MM.1S (cell line): ENCODE measurements around the gene PLXNB1.

ENCODE experiments used
- DNase-seq: peaks from one replicate; pipeline ENCODE4 v3.0.0-alpha.2; 2015
- H2AFZ ChIP-seq: fragments of 300-600 bp; sonication (generic); 2 replicates; pipeline ENCODE4 v1.6.0; 2016; ENCODE audit warnings: antibody characterized with exemption, low read length
- H3F3A ChIP-seq: fragments of 300-600 bp; sonication (generic); 2 replicates; pipeline ENCODE4 v1.6.1; 2016; ENCODE audit warnings: mild to moderate bottlenecking, antibody characterized with exemption, low read length, moderate library complexity, mixed read lengths; ENCODE audit not compliant: insufficient read depth
- H3K27ac ChIP-seq: fragments of 300-600 bp; sonication (generic); 2 replicates; pipeline ENCODE4 v1.5.1; 2016; ENCODE audit warnings: mild to moderate bottlenecking, low read length
- H3K27me3 ChIP-seq: fragments of 300-600 bp; sonication (generic); replicated peaks from 2 replicates; pipeline ENCODE4 v1.6.0; 2016; ENCODE audit warnings: low read length; ENCODE audit not compliant: insufficient read depth
- H3K36me3 ChIP-seq: fragments of 300-600 bp; sonication (generic); replicated peaks from 2 replicates; pipeline ENCODE4 v1.6.1; 2016; ENCODE audit warnings: mild to moderate bottlenecking, low read length, mixed read lengths; ENCODE audit not compliant: insufficient read depth
- H3K4me1 ChIP-seq: fragments of 300-600 bp; sonication (generic); 2 replicates; pipeline ENCODE4 v1.6.1; 2016; ENCODE audit warnings: low read length, mixed read lengths
- H3K4me2 ChIP-seq: fragments of 300-600 bp; sonication (generic); 2 replicates; pipeline ENCODE4 v1.6.0; 2016; ENCODE audit warnings: low read depth, low read length
- H3K4me3 ChIP-seq: fragments of 300-600 bp; sonication (generic); 2 replicates; pipeline ENCODE4 v1.5.1; 2016; ENCODE audit warnings: low read length, mixed read lengths
- H3K79me2 ChIP-seq: fragments of 300-600 bp; sonication (generic); 2 replicates; pipeline ENCODE4 v1.6.1; 2016; ENCODE audit warnings: mixed run types, low read length, mixed read lengths
- H3K9ac ChIP-seq: fragments of 300-600 bp; sonication (generic); 2 replicates; pipeline ENCODE4 v1.6.1; 2016; ENCODE audit warnings: low read length, mixed read lengths
- H3K9me2 ChIP-seq: fragments of 300-600 bp; sonication (generic); replicated peaks from 2 replicates; pipeline ENCODE4 v1.6.1; 2016; ENCODE audit warnings: mild to moderate bottlenecking, low read length, mixed read lengths; ENCODE audit not compliant: insufficient read depth
- H3K9me3 ChIP-seq: fragments of 300-600 bp; sonication (generic); replicated peaks from 2 replicates; pipeline ENCODE4 v1.6.1; 2016; ENCODE audit warnings: mild to moderate bottlenecking, low read length, mixed read lengths; ENCODE audit not compliant: insufficient read depth
- H4K20me1 ChIP-seq: fragments of 300-600 bp; sonication (generic); 2 replicates; pipeline ENCODE4 v1.6.1; 2016; ENCODE audit warnings: mild to moderate bottlenecking, low read length, moderate library complexity, mixed read lengths; ENCODE audit not compliant: insufficient read depth
- EZH2 ChIP-seq: fragments of 300-600 bp; sonication (generic); optimal IDR thresholded peaks from 2 replicates; pipeline ENCODE3; 2017; ENCODE audit warnings: low read depth, mild to moderate bottlenecking, antibody characterized with exemption, low read length, mixed read lengths
- EZH2phosphoT487 ChIP-seq: fragments of 300-600 bp; sonication (generic); IDR thresholded peaks from 2 replicates; pipeline ENCODE4 v1.6.1; 2018; ENCODE audit warnings: antibody characterized with exemption, low read length
- TF ChIP-seq, protein P1 (sequence below): fragments of 300-600 bp; sonication (generic); IDR thresholded peaks from 2 replicates; pipeline ENCODE4 v1.5.1; 2016; ENCODE audit warnings: antibody characterized with exemption, low read length, mixed read lengths

Gene PLXNB1

DNA sequence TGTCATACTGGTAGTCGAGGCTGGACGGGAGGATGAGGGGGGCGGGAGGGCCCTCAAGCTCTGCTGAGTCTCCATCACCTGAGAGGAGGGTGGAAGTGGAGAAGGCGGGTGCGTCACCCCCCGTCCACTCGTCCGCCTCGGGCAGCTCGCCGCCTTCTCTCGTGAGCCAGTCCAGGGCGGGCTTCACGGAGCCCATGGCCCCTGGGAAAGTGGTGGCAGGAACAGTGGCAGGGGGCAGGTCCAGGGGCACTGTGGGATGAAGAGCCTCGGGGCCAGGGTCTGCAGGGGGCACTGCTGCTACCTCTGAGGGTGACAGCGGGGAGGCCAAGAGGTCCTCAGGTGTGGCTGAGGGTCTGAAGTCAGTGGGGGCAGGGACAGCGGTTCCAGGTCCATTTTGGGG, 10.3 kb downstream of the PLXNB1 start:
- Histone ChIP-seq H3K4me3 (no peak overlapping the region), H3K36me3 (no peaks in the 10 kb centered on the region), H3K4me2 (no peak overlapping the region), H4K20me1 (no peaks in the 10 kb centered on the region), H2AFZ (no peak overlapping the region), H3K9me2 (no peaks in the 10 kb centered on the region), H3K27me3 (peaks cover 45% of the 10 kb centered on the region), H3F3A (no peaks in the 10 kb centered on the region), H3K27ac (no peak overlapping the region), H3K9ac (no peak overlapping the region), H3K4me1 (no peaks in the 10 kb centered on the region), H3K9me3 (no peaks in the 10 kb centered on the region), H3K79me2 (no peaks in the 10 kb centered on the region)
- TF ChIP-seq EZH2: no peak
- no peak for TF ChIP-seq EZH2phosphoT487
- TF ChIP-seq, protein P1, sequence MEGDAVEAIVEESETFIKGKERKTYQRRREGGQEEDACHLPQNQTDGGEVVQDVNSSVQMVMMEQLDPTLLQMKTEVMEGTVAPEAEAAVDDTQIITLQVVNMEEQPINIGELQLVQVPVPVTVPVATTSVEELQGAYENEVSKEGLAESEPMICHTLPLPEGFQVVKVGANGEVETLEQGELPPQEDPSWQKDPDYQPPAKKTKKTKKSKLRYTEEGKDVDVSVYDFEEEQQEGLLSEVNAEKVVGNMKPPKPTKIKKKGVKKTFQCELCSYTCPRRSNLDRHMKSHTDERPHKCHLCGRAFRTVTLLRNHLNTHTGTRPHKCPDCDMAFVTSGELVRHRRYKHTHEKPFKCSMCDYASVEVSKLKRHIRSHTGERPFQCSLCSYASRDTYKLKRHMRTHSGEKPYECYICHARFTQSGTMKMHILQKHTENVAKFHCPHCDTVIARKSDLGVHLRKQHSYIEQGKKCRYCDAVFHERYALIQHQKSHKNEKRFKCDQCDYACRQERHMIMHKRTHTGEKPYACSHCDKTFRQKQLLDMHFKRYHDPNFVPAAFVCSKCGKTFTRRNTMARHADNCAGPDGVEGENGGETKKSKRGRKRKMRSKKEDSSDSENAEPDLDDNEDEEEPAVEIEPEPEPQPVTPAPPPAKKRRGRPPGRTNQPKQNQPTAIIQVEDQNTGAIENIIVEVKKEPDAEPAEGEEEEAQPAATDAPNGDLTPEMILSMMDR: no peak
- no peak for DNase-seq

DNA sequence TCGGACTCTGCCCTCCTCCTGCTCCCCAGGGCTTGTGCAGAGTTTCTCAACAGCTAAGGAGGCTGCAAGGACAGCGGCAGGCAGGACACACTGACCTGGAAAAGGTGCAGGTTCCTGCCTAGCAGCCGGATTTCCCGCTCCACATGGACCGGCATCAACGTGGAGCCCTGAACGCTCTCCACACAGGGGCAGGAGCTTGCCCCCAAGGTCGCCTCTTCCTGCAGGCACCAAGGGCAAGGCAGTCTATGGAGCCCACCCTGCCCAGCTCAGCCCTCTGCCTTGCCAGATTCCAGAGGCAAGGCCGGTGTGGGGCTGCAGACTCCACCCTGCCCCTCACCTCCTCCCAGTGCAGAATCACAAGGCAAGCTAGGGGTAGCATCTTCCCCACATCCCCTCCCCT, 10.7 kb downstream of the PLXNB1 start:
- Histone ChIP-seq H3K4me2 (no peak overlapping the region), H3K27ac (no peak overlapping the region), H2AFZ (no peak overlapping the region), H3K36me3 (no peaks in the 10 kb centered on the region), H3F3A (no peaks in the 10 kb centered on the region), H3K27me3 (peaks cover 41% of the 10 kb centered on the region), H3K9ac (no peak overlapping the region), H3K4me1 (no peaks in the 10 kb centered on the region), H3K79me2 (no peaks in the 10 kb centered on the region), H3K9me3 (no peaks in the 10 kb centered on the region), H4K20me1 (no peaks in the 10 kb centered on the region), H3K4me3 (no peak overlapping the region), H3K9me2 (no peaks in the 10 kb centered on the region)
- TF ChIP-seq, protein P1: no peak
- TF ChIP-seq EZH2: no peak
- no peak for DNase-seq

DNA sequence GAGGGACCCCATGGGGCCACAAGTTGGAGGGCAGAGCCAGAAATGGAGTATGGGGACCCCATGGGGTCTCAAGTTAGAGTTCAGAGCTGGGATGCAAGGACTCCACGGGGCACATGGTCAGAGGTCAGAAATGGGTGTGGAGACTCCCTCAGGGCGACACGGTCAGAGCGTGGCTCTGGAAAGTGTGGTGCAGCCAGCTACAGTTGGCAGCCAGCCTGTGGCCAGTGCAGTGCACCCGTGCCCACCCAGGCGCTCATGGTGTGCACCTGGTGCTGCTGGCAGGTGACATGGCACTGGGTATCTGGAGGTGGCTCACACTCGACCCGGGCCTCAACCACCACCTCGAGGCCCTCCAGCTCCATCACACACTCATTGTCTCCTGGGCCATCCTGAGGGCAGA, 11.2 kb downstream of the PLXNB1 start:
- TF ChIP-seq EZH2: no peak
- H2AFZ ChIP-seq: no peak overlapping the region
- H3K4me1 ChIP-seq: no peaks in the 10 kb centered on the region

DNA sequence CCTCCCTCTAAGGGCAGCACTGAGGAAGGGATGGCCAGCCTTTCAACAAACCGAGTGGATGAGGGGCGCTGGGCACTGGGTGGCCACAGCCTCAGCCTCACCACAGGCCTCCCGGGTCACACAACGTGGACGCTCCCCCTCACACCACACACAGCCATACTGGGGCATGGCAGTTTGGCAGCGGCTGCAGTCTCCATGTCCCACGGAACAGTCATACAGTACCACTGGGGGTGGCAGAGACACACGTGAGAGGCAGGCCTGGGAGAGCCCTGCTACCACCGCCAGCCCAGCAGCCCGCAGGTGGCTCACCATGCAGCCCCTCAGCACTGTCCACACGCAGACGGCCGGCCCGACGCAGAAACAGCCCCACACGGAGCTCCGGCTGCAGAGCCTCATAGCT, 11.7 kb downstream of the PLXNB1 start:
- H3F3A ChIP-seq: no peaks in the 10 kb centered on the region
- no peaks in the 10 kb centered on the region for H3K36me3 ChIP-seq
- peaks cover 31% of the 10 kb centered on the region for H3K27me3 ChIP-seq
- no peaks in the 10 kb centered on the region for H3K9me3 ChIP-seq
- no peaks in the 10 kb centered on the region for H3K9me2 ChIP-seq
- no peaks in the 10 kb centered on the region for H4K20me1 ChIP-seq
- no peaks in the 10 kb centered on the region for H3K4me1 ChIP-seq
- no peak overlapping the region for H3K4me2 ChIP-seq
- no peak overlapping the region for H3K27ac ChIP-seq
- no peak for DNase-seq
- no peak overlapping the region for H3K4me3 ChIP-seq
- H2AFZ ChIP-seq: no peak overlapping the region
- TF ChIP-seq, protein P1: no peak
- no peak for TF ChIP-seq EZH2phosphoT487
- no peak for TF ChIP-seq EZH2
- no peak overlapping the region for H3K9ac ChIP-seq
- no peaks in the 10 kb centered on the region for H3K79me2 ChIP-seq

More for the DNA sequence above, 11.2 kb downstream of the PLXNB1 start:
- no peak overlapping the region for H3K27ac ChIP-seq
- no peak overlapping the region for H3K9ac ChIP-seq
- H3K36me3 ChIP-seq: no peaks in the 10 kb centered on the region
- DNase-seq: no peak
- H3F3A ChIP-seq: no peaks in the 10 kb centered on the region
- no peaks in the 10 kb centered on the region for H3K9me3 ChIP-seq
- H3K9me2 ChIP-seq: no peaks in the 10 kb centered on the region
- H3K79me2 ChIP-seq: no peaks in the 10 kb centered on the region
- H3K4me3 ChIP-seq: no peak overlapping the region
- peaks cover 36% of the 10 kb centered on the region for H3K27me3 ChIP-seq
- H4K20me1 ChIP-seq: no peaks in the 10 kb centered on the region
- H3K4me2 ChIP-seq: no peak overlapping the region
